IMR-90 (cell line): ENCODE results near the gene LDAF1. TPM values are rescaled to one million over a fixed set of nuclear protein-coding genes. Genes with fewer than 3 reads are reported as not detected.

Experiments used
- ATAC-seq: fragments of 200-7000 bp; cut with Tn5 transposase; 2 replicates; pipeline ENCODE4 v1.9.1; 2020; ENCODE audit warnings: low read depth, mild to moderate bottlenecking, moderate library complexity
- BruUV-seq: library from RNA; stranded (reverse); fragments of 400-500 nt; replicated peaks from 2 replicates; lab custom pipeline; 2021; lab: Mats Ljungman, UMichigan
- CTCF ChIA-PET: fragments of 300-600 bp; formaldehyde crosslinking; extraction: SDS; loops from one replicate; lab custom pipeline; 2021; ENCODE audit warnings: antibody characterized with exemption; lab: Yijun Ruan, JAX
- POLR2A ChIA-PET: fragments of 300-600 bp; sonication (Branson Sonifier 250); formaldehyde crosslinking; loops from one replicate; lab custom pipeline; 2022; ENCODE audit warnings: antibody characterized with exemption; ENCODE audit not compliant: unreplicated experiment; lab: Charles Lee
- DNase-seq: peaks from one replicate; pipeline ENCODE4 v3.0.0; 2013
- H2AFZ ChIP-seq: replicated peaks from 2 replicates; pipeline ENCODE3; 2013; ENCODE audit warnings: low read length, mild to moderate bottlenecking; ENCODE audit not compliant: poor library complexity
- H2AK5ac ChIP-seq: 2 replicates; pipeline ENCODE4 v1.6.1; 2013; ENCODE audit warnings: low read depth, low read length, inconsistent platforms
- H2AK9ac ChIP-seq: replicated peaks from 2 replicates; pipeline ENCODE3; 2013; ENCODE audit warnings: mild to moderate bottlenecking, low read depth, low read length, moderate library complexity; ENCODE audit not compliant: poor library complexity
- H2BK120ac ChIP-seq: 2 replicates; pipeline ENCODE4 v1.6.1; 2013; ENCODE audit warnings: low read depth, low read length, inconsistent platforms
- H2BK15ac ChIP-seq: 3 replicates; pipeline ENCODE4 v1.6.1; 2013; ENCODE audit warnings: low read depth, low read length, inconsistent platforms
- H2BK20ac ChIP-seq: 2 replicates; pipeline ENCODE4 v1.6.1; 2013; ENCODE audit warnings: low read depth, mild to moderate bottlenecking, inconsistent platforms, low read length, moderate library complexity
- H2BK5ac ChIP-seq: 2 replicates; pipeline ENCODE4 v1.6.1; 2013; ENCODE audit warnings: mild to moderate bottlenecking, low read depth, low read length, inconsistent platforms; ENCODE audit not compliant: poor library complexity, severe bottlenecking
- H3K14ac ChIP-seq: replicated peaks from 2 replicates; pipeline ENCODE4 v1.6.1; 2013; ENCODE audit warnings: low read depth, low read length, inconsistent platforms
- H3K18ac ChIP-seq: 2 replicates; pipeline ENCODE4 v1.6.1; 2013; ENCODE audit warnings: low read depth, low read length, control low read depth
- H3K23ac ChIP-seq: 2 replicates; pipeline ENCODE4 v1.6.1; 2013; ENCODE audit warnings: low read depth, low read length, inconsistent platforms
- H3K27ac ChIP-seq: 2 replicates; pipeline ENCODE4 v1.5.1; 2013; ENCODE audit warnings: mild to moderate bottlenecking, control low read depth, low read length; ENCODE audit not compliant: insufficient read depth
- H3K27me3 ChIP-seq: 2 replicates; pipeline ENCODE4 v1.6.1; 2013; ENCODE audit warnings: low read length; ENCODE audit not compliant: control insufficient read depth, insufficient read depth
- H3K36me3 ChIP-seq: 2 replicates; pipeline ENCODE4 v1.6.1; 2013; ENCODE audit warnings: low read length, mixed read lengths; ENCODE audit not compliant: control insufficient read depth, insufficient read depth
- H3K4ac ChIP-seq: 2 replicates; pipeline ENCODE4 v1.6.1; 2013; ENCODE audit warnings: low read depth, low read length, inconsistent platforms
- H3K4me1 ChIP-seq: 2 replicates; pipeline ENCODE4 v1.6.1; 2013; ENCODE audit warnings: low read length, mixed read lengths; ENCODE audit not compliant: control insufficient read depth, insufficient read depth
- H3K4me2 ChIP-seq: 2 replicates; pipeline ENCODE4 v1.6.1; 2013; ENCODE audit warnings: low read depth, mild to moderate bottlenecking, control low read depth, low read length, moderate library complexity
- H3K4me3 ChIP-seq: 2 replicates; pipeline ENCODE4 v1.5.1; 2013; ENCODE audit warnings: low read depth, mild to moderate bottlenecking, control low read depth, low read length, moderate library complexity; ENCODE audit not compliant: insufficient read depth
- H3K56ac ChIP-seq: 2 replicates; pipeline ENCODE4 v1.6.1; 2013; ENCODE audit warnings: low read length, inconsistent platforms; ENCODE audit not compliant: insufficient read depth; ENCODE audit errors: extremely low read depth
- H3K79me1 ChIP-seq, 2 experiments: 2 replicates each; pipeline ENCODE4 v1.6.1; 2013; ENCODE audit warnings: low read length in 2 of 2, inconsistent platforms in 1 of 2, low read depth in 1 of 2
- H3K9ac ChIP-seq: 2 replicates; pipeline ENCODE4 v1.6.1; 2013; ENCODE audit warnings: low read depth, low read length, control low read depth
- H3K9me1 ChIP-seq: 2 replicates; pipeline ENCODE4 v1.6.1; 2013; ENCODE audit warnings: low read length, inconsistent platforms; ENCODE audit not compliant: insufficient read depth
- H3K9me3 ChIP-seq: 2 replicates; pipeline ENCODE4 v1.6.1; 2013; ENCODE audit warnings: low read length; ENCODE audit not compliant: control insufficient read depth, insufficient read depth
- H4K20me1 ChIP-seq: 2 replicates; pipeline ENCODE4 v1.6.1; 2013; ENCODE audit warnings: low read length, inconsistent platforms; ENCODE audit not compliant: insufficient read depth
- H4K5ac ChIP-seq: 2 replicates; pipeline ENCODE4 v1.6.1; 2013; ENCODE audit warnings: mild to moderate bottlenecking, low read depth, low read length, control low read depth
- H4K8ac ChIP-seq, 2 experiments: 2 replicates each; pipeline ENCODE4 v1.6.1; 2013; ENCODE audit warnings: low read depth in 2 of 2, low read length in 2 of 2, control low read depth in 1 of 2, inconsistent platforms in 1 of 2
- H4K91ac ChIP-seq: 2 replicates; pipeline ENCODE4 v1.6.1; 2013; ENCODE audit warnings: low read depth, low read length, inconsistent platforms; ENCODE audit not compliant: insufficient read depth
- BHLHE40 ChIP-seq: fragments of 150-350 bp; IDR thresholded peaks from 2 replicates; pipeline ENCODE4 v1.6.1; 2016; ENCODE audit warnings: mild to moderate bottlenecking, low read depth, low read length
- CEBPB ChIP-seq: IDR thresholded peaks from 2 replicates; pipeline ENCODE4 v1.6.1; 2012; ENCODE audit warnings: low read depth, low read length, improper control_type of control experiment
- CHD1 ChIP-seq: IDR thresholded peaks from 2 replicates; pipeline ENCODE4 v1.6.1; 2012; ENCODE audit warnings: low read depth, low read length, improper control_type of control experiment
- CTCF ChIP-seq: conservative IDR thresholded peaks from 2 replicates; pipeline ENCODE4 v1.5.1; 2012; ENCODE audit warnings: mild to moderate bottlenecking, low read depth, low read length, improper control_type of control experiment
- ELK1 ChIP-seq: fragments of 150-350 bp; IDR thresholded peaks from 2 replicates; pipeline ENCODE4 v1.6.1; 2016; ENCODE audit warnings: low read depth, mild to moderate bottlenecking, low read length, moderate library complexity, borderline replicate concordance
- FOS ChIP-seq: fragments of 150-350 bp; IDR thresholded peaks from 2 replicates; pipeline ENCODE4 v1.6.1; 2016; ENCODE audit warnings: low read depth, low read length
- MAFK ChIP-seq: IDR thresholded peaks from 2 replicates; pipeline ENCODE4 v1.6.1; 2012; ENCODE audit warnings: low read depth, low read length, improper control_type of control experiment
- MAZ ChIP-seq: IDR thresholded peaks from 2 replicates; pipeline ENCODE4 v1.6.1; 2012; ENCODE audit warnings: low read depth, mild to moderate bottlenecking, low read length, improper control_type of control experiment, moderate library complexity, borderline replicate concordance
- MXI1 ChIP-seq: IDR thresholded peaks from 2 replicates; pipeline ENCODE4 v1.6.1; 2012; ENCODE audit warnings: low read depth, mild to moderate bottlenecking, low read length, moderate library complexity, borderline replicate concordance
- NFE2L2 ChIP-seq: fragments of 150-350 bp; IDR thresholded peaks from 2 replicates; pipeline ENCODE4 v1.6.1; 2016; ENCODE audit warnings: low read depth, mild to moderate bottlenecking, low read length
- POLR2A ChIP-seq: IDR thresholded peaks from 2 replicates; pipeline ENCODE4 v1.6.1; 2012; ENCODE audit warnings: mild to moderate bottlenecking, low read depth, low read length
- RAD21 ChIP-seq: IDR thresholded peaks from 2 replicates; pipeline ENCODE4 v1.6.1; 2012; ENCODE audit warnings: low read length, improper control_type of control experiment
- RCOR1 ChIP-seq: IDR thresholded peaks from 2 replicates; pipeline ENCODE4 v1.6.1; 2012; ENCODE audit warnings: mild to moderate bottlenecking, low read length, improper control_type of control experiment; ENCODE audit not compliant: insufficient replicate concordance
- RFX5 ChIP-seq: IDR thresholded peaks from 2 replicates; pipeline ENCODE4 v1.8.0; 2012; ENCODE audit warnings: low read depth, mild to moderate bottlenecking, low read length, moderate library complexity
- SMC3 ChIP-seq: fragments of 150-350 bp; IDR thresholded peaks from 2 replicates; pipeline ENCODE4 v1.6.1; 2016; ENCODE audit warnings: low read depth, mild to moderate bottlenecking, antibody characterized with exemption, low read length, moderate library complexity
- USF2 ChIP-seq: fragments of 150-350 bp; IDR thresholded peaks from 2 replicates; pipeline ENCODE4 v1.6.1; 2017; ENCODE audit warnings: mild to moderate bottlenecking, antibody characterized with exemption, low read length, low read depth
- dilution Hi-C: fragments of 300-500 bp; cut with HindIII; formaldehyde crosslinking; loops from one replicate; pipeline ENCODE4 v1.14.3; 2018; ENCODE audit warnings: low sequenced_read_pairs; ENCODE audit not compliant: unreplicated experiment
- in situ Hi-C: fragments of 300-500 bp; cut with MboI; formaldehyde crosslinking; loops from 3 replicates; pipeline ENCODE4 v1.14.3; 2019; ENCODE audit warnings: low sequenced_read_pairs, inconsistent platforms, mixed read lengths
- intact Hi-C: fragments of 100-400 bp; cut with micrococcal nuclease; formaldehyde crosslinking; loops from 2 replicates; pipeline ENCODE4 v1.10.0; 2022
- polyA plus RNA-seq, 3 experiments: library from polyadenylated mRNA; depleted of rRNA; stranded (reverse); fragments of >200 nt; gene quantifications; 2 replicates each; pipeline ENCODE4 v1.2.3, GENCODE V29; 2012; ENCODE audit warnings: low replicate concordance in 1 of 3
- total RNA-seq: library from RNA; depleted of rRNA; stranded (reverse); fragments of >200 nt; gene quantifications from 2 replicates; pipeline ENCODE4 v1.2.3, GENCODE V29; 2012

LDAF1 gene
- total and polyA plus RNA-seq, 2 of the 4 experiments (the other 2 are of a cell fraction) = 21.0 to 62.2 TPM

GRCh38 chr16:21226749-21227148 is 68.3 kb downstream of the LDAF1 start:
- no peak overlapping the region for H2BK120ac ChIP-seq
- no peak overlapping the region for H3K27ac ChIP-seq
- intact Hi-C loops (no loop called here), dilution Hi-C loops (no loop called here), in situ Hi-C loops (no loop called here)
- H3K27me3 ChIP-seq = peaks cover 19% of the 10 kb centered on the region
- no peak overlapping the region for H3K23ac ChIP-seq
- H4K91ac ChIP-seq = no peak overlapping the region
- no peak overlapping the region for H3K14ac ChIP-seq
- no peak overlapping the region for H2BK15ac ChIP-seq
- H4K20me1 ChIP-seq = no peaks in the 10 kb centered on the region
- H3K4me2 ChIP-seq = no peak overlapping the region
- H2AFZ ChIP-seq = no peak overlapping the region
- BruUV-seq = no TSS peak
- no peaks in the 10 kb centered on the region for H3K4me1 ChIP-seq
- no peaks in the 10 kb centered on the region for H3K9me3 ChIP-seq
- H2AK9ac ChIP-seq = no peak overlapping the region
- no peak overlapping the region for H3K4ac ChIP-seq
- H3K79me1 ChIP-seq = no peaks in the 10 kb centered on the region
- ATAC-seq (no peak), DNase-seq (no peak)
- no peak overlapping the region for H3K18ac ChIP-seq
- H3K9me1 ChIP-seq = no peaks in the 10 kb centered on the region
- ChIA-PET CTCF (no interaction called here), POLR2A (no interaction called here)
- H3K56ac ChIP-seq = no peak overlapping the region
- TF ChIP-seq MXI1 (no peak), RAD21 (no peak), MAZ (no peak), RCOR1 (no peak), FOS (no peak), RFX5 (no peak), SMC3 (no peak), ELK1 (no peak), USF2 (no peak), BHLHE40 (no peak), POLR2A (no peak), CEBPB (no peak), CHD1 (no peak), NFE2L2 (no peak), MAFK (no peak), CTCF (no peak)
- H4K8ac ChIP-seq = no peak overlapping the region
- no peaks in the 10 kb centered on the region for H3K36me3 ChIP-seq
- H2BK20ac ChIP-seq = no peak overlapping the region
- H3K9ac ChIP-seq = no peak overlapping the region
- H2AK5ac ChIP-seq = no peak overlapping the region
- H3K4me3 ChIP-seq = no peak overlapping the region
- no peak overlapping the region for H4K5ac ChIP-seq
- no peak overlapping the region for H2BK5ac ChIP-seq
